ENCODE data around the gene SALL2.

The SALL2 gene

DNA sequence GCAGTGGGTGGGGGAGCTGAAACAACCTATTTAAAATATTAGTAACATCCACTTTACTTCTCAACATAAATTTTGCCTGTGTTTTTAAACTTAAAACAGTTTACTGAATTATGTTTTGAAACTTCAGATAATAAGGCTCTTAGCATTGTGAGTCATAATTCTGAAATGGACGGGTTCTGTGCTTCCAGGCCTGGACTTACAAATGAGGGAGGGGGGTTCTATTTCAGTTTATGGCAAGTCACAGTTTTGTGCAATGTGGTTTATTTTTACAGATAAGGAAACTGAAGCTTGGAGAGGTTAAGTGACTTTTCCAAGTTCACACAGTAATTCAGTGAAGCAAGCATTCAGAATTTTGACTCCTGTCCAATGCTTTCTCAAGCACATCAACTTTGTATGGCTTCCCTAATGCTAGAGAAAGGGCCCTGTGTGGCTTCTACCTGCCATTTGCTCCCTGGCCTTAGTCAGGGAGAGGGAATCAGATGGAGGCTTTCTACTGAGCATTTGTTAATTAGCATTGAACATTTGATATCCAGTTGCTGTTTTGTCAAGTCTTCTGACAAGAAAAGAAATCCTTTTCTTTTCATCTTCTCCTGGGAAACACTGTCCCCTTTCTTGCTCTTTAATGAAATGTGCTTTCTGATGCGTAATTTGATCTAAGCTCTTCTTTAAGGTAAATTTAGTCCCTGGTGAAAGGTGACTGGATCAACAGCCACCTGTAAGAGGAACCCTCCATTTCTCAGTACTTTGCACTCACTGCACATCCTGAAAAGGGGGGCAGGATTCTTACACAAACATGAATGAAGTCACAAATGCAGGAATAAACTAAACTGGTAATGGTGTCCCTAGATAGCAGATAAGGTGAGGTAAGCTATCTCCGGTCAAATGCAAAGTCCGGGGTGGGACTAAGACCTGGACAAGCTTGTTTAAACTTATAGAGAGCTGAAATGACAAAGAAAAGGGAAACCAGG is 2.5 kb upstream of the SALL2 start:
- FAIRE-seq (no peak), DNase-seq (ENCODE audit: insufficient read length, low spot score) (no peak)

DNA sequence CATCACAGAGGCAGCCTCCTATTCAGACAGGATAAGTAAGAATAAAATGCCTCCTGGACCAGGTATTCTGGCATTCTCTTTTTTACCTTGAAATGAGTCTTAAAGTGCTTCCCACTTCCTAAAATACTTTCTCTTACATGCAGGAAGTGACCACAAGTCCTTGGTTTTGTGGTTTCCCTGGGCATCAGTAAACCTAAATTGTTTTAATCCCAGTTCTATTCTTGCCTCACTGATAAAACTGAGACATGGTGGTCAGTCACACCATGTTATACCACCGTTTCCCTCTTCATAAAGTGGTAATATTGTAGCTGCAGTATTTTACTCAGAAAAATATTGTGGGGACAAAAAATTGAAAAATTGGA is 1.2 kb upstream of the SALL2 start:
- no peak for DNase-seq (ENCODE audit: insufficient read length, low spot score)
- no peak for FAIRE-seq

DNA sequence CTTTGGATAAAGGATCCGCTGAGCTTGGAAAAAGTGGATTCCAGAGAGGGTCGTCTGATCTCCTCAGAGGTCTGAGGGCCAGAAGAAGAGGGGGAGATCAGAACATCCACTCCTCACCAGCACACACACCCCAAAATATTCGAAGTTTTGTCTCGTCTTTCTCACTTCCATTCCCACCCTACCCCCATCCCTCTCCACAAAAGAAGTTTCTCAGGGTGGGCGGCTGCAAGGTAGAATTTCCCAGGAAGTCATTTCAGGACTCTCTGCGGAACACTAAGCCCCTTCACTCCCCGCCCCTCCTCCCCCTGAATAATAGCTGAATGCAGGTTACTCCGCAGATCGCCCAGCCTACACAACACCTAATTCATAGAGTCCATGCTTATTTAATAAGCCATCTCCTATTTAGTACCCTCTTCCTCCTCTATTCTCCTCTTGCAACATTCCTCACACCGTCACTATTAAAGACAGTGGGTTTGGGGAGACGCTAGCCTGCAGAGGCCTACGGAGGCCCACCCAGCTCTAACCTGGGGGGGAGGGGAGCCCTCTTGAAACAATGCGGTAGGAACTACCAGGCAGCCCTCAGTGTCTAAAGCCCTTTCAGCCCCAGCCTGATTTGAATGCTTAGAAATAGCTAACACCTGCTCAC is 649 bp upstream of the SALL2 start:
- DNase-seq (ENCODE audit: insufficient read length, low spot score), result no peak
- FAIRE-seq, result no peak

DNA sequence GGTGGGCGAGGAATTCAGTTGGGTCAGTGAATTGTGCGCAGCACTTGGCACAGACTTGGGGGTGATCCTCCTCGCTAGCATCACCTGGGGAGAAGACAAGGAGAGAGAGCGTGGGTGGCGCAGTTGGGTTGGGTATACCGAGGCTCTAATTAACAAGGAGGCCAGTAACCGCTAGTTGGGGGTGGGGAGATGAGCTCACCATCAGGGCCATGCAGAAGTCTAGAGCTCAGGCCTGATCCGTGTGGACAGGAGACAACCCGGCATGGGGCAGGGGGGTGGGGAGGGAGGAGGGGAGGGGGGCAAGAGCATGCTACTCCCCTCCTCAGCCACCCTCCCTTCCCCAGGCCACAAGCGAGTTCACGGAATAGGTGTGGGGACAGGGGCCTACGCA is 580 bp downstream of the SALL2 start:
- no peak for DNase-seq (ENCODE audit: insufficient read length, low spot score)
- FAIRE-seq, result no peak

DNA sequence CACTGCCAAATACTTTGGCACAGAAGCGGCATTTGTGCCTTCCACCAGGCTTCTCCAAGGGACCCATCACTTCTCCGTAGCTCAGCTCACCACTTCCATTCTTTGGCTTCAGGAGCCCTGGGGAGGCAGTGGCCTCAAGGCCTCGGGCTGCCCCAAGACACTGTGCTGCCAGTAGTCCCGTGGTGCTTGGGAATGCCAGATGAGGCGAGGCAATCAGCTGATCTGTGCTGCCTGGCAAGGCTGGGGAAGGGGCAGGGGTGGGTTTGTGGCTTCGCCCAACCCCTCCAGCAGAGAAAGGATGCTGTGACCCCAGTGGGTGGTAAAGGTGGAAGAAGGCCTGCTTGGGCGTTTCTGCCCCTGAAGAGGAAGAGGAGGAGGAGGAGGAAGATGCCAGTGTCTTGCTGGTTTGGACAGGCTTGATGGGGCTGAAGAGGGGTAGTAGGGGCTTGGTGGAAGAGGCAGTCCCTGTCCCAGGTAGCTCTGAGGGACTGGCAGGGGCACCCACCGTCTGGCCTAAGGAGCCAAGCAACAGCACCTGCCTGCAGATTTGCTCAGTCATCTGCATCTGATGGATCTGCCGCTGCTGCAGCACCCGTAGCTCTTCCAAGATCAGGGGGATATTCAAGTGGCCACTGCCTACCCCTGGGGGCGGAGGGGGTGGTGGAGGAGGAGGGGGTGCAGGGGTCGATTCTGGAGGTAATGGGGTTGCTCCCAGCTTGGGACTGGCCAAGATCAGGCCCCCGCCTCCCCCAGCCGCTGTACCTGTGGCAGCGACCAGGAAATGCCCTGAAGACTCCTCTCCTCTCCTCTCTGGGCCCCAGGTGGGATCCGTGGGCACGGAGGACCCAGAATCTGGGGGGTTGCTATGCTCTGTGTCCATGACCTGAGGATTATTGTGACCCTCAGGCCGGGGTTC is 1.3 kb downstream of the SALL2 start:
- FAIRE-seq (no peak), DNase-seq (ENCODE audit: insufficient read length, low spot score) (no peak)

DNA sequence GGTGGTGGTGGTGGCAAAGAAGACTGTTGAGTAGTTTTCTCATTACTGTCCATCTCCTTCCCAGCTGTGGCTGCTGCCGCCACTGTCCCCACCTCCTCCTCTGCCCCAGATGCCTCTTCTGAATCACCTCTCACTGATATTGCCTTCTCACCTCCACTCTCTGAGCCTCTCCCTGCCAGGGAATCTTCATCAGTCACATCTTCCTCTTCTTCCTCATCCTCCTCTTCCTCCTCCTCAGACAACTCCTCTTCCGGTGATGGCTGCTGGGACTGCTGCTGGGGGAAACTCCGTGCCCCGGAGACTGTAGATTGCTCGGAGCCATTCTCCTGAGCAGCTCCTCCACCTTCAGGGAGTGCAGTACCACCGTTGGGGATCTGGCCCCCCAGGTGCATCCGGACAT is 2.9 kb downstream of the SALL2 start:
- no peak for DNase-seq (ENCODE audit: insufficient read length, low spot score)
- no peak for FAIRE-seq

DNA sequence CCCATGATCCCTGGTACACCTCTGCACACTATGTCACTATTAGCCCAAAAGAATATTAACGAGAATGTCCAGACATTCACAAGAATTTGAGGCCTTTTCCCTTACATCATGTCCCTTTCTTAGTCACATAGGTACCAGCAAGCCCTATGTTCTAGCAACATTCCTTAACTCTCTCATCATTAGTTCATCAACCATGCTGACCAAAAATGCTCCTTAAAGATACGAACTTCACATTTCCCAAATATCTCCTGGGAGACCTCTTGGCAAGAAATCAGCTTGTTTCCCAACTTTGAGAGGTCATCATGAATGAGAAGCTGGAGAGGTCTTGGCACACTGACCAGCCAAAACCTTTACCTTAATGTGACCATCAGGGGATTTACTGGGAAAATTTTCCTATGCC is 4.6 kb downstream of the SALL2 start:
- DNase-seq (ENCODE audit: insufficient read length, low spot score) (no peak), FAIRE-seq (no peak)

DNA sequence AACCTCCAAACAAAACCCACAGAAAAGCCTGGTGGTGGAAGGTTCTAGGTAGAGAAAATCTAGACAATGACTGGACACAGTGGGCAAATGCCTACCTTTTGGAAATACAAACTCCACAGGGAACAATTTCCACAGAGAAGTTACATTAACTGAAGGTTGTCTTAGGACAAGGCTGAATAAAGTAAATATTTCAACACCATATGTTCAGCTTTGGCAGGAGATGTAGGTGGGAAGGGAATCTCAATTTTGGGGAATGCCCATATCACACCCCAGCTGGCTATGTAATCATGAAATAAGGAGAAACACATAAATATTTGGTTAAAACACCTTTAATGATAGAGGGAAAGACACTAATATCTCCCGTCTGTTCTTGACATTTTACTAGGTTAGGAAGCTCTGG is 5.4 kb downstream of the SALL2 start:
- no peak for FAIRE-seq

DNA sequence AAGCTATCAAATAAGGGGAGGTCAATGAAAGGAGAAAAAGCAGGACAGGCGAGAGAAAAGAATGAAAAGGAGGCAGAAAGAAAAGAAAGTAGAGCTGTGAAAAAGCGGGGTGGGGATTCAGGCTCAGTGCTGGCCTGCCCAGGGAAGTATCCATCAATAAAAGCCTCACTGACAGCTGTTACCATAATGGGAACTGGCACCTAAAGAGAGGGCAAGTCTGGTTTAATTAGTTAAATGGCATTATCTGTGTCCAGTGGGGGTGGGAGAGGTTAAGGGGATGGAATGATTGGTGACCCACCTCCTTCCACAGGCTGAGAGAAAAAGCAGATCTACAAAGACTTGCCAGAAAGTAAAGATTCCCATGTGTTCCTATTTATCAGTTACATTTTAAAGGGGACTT is 7.4 kb downstream of the SALL2 start:
- DNase-seq (ENCODE audit: insufficient read length, low spot score) (no peak), FAIRE-seq (no peak)

More for the DNA sequence above, 5.4 kb downstream of the SALL2 start:
- no peak for DNase-seq (ENCODE audit: insufficient read length, low spot score)

DNA sequence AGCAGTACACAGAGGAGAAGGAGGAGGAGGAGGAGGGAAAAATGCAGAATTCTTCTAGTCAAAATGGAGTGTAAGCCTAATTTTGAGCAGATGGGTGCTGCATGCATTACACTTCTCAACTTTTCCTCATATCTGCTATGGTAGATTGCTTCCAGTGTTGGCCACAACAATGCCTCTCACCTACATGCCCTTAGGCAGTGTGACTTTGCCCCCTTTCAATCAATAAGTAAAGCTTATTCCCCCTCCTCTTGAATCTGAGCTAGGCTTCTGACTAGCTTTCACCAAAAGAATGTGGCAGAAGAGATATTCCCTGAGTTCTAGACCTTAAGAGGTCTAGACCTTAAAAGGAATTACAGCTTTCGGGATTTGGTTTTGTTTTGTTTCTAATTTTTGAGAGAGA is 11.8 kb downstream of the SALL2 start:
- DNase-seq (ENCODE audit: insufficient read length, low spot score) (no peak), FAIRE-seq (no peak)

DNA sequence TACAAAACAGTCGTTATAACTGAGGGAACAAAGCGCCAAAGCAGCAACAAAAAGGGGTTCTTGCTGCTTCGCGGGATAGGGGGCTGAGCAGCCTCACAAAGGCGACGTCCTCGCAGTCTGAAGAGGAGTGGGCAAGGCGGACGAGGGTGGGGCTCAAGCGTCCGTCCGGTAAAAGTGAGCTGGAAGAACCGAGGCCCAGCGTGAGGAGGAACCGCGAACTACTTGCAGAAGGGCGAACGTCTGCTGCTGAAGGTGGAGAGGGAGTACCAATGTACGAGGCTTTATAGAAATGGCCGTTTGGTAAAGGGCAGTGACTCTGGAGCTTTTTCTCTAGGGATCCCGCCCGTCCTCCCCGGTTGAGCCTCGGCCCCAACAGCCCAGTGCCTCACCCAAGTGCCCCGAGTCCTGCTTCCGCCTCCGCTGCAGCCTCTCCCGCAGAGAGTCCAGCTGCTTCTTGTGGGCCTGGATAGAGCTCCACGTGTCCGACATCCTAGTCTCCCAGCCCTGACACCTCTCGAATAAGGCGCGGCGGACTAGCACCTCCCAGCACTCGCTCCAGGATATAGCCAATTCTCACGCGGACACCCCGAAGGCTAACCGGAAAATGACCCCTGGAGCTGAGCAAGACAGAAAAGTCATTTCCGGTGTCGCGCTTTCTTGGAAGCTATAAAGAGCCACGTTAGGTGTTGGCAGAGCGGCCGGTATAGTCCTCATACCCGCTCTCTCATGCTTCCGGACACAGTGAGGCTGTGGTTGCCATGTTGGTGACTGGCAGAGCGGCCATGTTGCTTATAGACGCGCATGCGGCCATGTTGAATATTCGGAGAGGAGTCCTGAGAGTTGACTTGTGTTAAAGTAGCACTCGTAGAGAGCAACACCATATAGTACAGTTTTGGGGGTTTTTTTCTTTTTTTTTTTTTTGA is 15.2 kb downstream of the SALL2 start, which contains the start of gene METTL3:
Gene METTL3 (minus strand): TSS at position 606 of the 923 bp plus-strand sequence. CDS start 117 bp downstream, at position 489.
- DNase-seq (ENCODE audit: insufficient read length, low spot score), result peak; percentile 65
- peak; percentile 95 for FAIRE-seq

DNA sequence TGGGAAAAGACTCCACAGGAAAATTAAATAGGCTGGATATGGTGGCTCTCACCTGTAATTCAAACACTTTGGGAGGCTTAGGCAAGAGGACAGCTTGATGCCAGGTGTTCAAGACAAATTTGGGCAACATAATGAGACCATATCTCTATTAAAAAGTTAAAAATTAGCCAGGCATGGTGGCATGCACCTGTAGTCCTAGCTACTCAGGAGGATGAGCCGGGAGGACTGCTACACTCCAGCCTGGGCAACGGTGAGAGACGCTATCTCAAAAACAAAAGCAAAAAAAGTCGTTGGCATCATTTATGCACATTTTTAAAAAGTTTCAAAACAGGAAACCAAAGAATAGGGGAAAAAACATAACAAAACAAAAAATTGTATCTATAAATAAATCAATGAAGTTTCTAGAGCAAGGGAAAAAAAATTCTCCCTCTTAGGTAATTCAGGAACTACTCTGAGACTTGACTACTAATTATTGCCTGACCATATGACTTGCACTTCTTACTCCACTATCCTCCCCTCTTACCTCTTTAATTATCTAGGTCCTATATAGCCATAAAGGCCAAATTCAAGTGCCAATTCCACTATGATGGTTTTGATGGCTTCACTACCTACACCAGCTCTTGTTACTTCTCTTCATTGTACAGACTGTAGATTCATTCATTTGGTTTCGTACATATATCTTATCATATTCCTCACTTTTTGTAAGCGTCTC is 16.6 kb downstream of the SALL2 start:
- DNase-seq (ENCODE audit: insufficient read length, low spot score) (no peak), FAIRE-seq (peak; percentile 26)

DNA sequence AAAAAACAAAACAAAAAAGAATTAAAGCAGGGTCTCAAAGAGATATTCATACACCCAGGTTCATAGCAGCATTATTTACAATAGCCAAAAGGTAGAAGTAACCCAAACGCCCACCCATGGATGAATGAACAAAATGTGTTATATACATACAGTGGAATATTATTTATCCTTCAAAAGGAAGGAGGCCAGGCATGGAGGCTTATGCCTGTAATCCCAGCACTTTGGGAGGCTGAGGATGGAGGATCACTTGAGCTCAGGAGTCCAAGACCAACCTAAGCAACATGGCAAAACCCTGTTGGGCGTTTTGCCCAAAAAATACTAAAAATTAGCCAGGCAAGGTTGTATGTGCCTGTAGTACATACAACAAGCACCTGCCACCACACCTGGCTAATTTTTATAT is 19.6 kb downstream of the SALL2 start:
- FAIRE-seq (no peak), DNase-seq (ENCODE audit: insufficient read length, low spot score) (no peak)

DNA sequence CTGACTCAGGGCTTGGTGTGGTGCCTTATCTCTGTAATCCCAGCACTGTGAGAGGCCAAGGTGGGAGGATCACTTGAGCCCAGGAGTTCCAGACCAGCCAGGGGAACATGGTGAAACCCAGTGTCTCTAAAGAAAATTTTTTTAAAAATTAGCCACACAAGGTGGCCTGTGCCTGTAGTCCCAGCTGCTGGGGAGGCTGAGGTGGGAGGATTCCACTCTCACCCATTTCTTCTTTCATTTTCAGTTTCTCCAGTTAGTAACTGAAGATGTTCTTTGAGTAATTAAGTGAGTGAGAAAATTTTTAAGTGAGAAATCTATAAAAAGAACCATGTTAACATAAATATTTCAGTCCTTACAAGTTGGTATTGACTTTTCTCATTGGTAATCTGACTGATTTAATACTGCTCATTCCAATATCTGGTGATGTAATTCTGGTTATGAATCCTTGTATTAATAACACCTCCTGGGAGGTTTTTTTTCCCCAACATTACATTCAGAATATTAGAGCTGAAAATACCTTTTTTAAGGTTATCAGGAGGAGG is 21.1 kb downstream of the SALL2 start:
- DNase-seq (ENCODE audit: insufficient read length, low spot score) (no peak), FAIRE-seq (peak; percentile 40)

DNA sequence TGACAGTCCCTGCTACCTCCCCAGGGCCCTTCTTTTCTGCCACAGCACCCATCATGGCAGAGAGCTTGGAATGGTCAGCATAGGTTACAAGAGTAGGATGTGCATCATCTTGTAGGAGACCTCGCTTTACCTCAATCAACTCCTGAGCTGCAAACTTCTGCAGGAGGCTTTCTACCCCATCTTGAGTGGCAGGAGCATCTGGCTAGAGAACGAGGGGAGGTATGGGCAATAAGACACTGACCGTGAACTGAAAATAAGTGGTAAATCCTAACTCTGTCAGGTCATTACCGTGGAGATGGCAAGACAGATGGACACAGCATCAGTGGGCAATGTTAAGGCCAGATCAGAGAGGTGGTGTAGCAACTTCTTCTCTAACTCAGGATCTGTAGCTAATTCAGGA is 22.8 kb downstream of the SALL2 start:
- DNase-seq (ENCODE audit: insufficient read length, low spot score) (no peak), FAIRE-seq (no peak)

DNA sequence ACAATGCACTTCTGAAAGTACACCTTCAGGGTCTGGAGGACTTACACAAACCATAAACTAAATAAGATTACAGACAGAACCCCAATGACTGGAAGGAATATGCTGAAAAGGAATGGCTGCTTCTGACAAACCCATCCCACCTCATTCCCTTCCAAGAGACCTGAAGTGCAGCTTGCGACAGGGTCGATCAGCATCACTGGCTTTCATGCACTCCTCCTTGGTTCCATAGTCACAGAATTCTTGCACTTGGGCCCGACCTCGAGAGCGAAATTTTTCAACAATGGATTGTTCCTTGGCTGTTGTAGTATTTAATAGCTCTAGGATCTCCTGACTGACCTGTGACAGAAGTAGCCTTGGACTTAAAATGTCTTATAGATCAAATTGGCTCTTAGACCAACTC is 24.6 kb downstream of the SALL2 start:
- no peak for DNase-seq (ENCODE audit: insufficient read length, low spot score)
- FAIRE-seq, result no peak

DNA sequence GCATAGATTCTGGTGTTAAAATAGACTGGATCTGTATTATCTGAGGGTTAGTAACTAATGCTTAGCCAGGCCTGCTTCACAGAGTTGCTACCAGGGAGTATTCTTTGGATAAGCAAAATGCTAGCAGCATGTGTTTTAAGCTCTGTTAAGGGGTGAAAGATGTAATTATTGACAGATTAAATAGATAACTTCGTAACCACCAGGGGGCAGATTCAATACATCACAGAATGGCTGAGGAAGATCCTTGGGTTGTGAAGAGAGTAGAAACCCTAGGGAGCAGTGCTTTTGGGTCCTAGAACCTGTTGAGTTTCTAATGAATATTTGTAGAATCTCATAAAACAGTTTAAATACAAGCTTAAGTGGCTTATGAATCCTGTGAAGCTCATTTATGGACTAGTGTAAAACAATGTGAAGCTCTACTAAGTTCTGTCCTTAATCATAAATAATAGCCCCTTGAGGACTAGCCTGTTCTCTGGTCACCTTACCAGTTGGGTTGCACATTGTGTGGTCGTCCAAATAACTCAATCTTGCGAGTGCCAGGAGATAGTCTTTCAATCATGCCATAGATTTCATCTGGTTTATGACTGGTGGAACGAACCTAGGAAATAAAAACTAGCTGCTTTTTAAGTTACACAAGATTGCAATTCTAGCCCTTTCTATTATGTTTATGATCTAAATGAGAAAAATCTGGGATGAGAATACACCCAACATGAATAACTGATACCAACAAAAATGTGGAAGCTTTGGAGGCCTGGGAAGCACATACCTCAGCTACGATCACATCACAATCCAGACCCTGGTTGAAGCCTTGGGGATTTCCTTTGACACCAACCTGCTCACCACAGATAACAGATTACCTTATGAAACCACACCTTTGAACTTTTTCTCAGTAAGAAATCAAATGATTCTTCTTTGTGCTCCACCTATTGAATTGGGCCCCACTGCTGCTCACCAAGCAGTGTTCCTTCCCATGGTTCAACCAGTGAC is 27.3 kb downstream of the SALL2 start:
- FAIRE-seq, result peak; percentile 53
- DNase-seq (ENCODE audit: insufficient read length, low spot score), result peak; percentile 12

DNA sequence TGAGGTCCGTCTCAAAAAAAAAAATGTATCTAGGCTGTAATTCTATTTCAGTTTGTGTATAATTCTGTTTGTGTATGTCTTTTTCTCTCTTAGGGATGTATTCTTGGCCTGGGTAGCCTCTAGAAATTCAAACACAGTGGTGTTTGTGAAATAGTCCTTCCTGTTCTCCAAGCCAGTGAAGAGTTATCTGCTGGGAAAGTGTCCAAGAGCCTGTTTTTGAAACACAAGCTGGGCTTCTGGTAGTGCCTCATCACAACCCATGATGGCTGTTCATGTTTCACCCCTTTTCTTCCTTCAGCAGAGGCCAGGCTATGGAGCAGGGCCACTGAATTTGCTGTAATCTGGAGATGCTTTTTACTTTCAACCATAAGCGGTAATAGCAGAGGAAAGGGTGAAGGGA is 29.7 kb downstream of the SALL2 start:
- FAIRE-seq (no peak), DNase-seq (ENCODE audit: insufficient read length, low spot score) (no peak)

All from GM19239 (cell line).